ENCODE measurements around the gene TMEM108.

DNA sequence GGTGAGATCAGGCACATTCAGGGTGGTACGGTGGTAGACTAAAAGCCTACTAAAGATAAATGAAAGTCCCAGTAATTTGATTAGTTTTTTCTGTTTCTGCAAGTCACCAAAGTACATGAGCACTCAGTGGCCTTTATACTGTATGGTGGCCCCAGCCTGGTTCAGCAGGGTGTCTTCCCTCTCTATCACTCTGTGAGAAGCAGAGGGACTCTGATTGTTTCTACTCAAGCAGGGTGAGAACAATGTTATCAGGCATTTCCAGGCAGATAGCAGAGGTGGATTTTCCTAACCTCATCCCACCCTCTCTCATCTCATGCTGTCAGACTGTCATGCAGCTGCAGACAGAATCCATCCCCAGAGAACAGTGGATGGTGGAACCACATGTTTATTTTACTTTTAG is 290.2 kb downstream of the TMEM108 start:
- TF ChIP-seq YY1 (IDR thresholded peaks at IDR 0.05; ENCODE audit: insufficient read depth, insufficient read length), result no peak
- no peak for TF ChIP-seq ZNF274 (IDR thresholded peaks at IDR 0.05; ENCODE audit: low read depth, low read length)

Measured in NT2/D1 (cell line).